Fibroblast of skin of back (primary cell): Measurements from ENCODE around the gene KLHL3.

Experiments
- DNase-seq: peaks from one replicate; pipeline ENCODE4 v3.0.0-alpha.2; 2013

Gene KLHL3

DNA sequence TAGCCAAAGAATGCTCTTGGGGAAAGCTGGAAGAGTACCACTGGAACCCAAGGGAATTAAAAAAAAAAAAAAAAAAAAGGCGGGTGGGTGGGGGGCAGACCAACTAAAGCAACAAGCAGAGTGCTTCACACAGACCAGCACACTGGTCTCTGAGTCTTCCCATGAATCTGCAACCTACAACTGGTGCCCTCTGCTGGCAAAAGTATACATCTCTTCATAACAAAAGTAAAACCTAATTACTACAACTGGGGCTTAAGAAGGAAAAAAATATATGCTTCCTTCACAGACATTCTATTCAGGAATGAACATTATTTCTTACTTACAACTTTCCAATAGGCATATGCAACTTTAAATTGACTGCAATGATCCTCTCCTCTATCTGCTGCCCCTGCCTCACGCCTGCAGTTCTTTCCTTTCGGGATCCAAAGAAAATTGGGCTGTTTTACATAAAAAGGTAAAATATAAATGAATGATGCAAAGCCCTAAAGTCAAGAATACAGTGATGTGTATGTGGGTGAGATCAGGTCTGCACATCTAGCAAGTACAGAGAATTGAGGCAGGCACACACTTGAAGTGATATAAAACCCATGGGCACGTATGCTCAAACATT, 7.2 kb upstream of the KLHL3 start:
- peak; percentile 76 for DNase-seq

DNA sequence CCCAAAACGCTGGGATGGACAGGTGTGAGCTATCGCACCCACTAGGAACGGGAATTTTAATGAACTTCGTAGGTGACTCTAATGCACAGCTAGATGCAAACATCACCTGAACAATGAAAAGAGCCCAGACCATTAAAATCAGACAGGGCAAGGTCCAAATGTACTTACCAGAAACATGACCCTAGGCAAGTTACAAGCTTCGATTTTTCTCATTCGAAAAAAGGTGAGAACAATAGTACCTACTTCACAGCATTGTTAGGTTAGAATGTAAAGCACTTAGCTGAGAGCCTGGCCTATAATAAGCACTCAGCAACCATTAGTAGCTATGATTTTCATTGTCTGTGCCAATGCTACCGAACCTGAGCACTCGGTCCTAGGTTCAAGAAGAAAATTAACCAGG, 5.8 kb upstream of the KLHL3 start:
- DNase-seq: no peak

DNA sequence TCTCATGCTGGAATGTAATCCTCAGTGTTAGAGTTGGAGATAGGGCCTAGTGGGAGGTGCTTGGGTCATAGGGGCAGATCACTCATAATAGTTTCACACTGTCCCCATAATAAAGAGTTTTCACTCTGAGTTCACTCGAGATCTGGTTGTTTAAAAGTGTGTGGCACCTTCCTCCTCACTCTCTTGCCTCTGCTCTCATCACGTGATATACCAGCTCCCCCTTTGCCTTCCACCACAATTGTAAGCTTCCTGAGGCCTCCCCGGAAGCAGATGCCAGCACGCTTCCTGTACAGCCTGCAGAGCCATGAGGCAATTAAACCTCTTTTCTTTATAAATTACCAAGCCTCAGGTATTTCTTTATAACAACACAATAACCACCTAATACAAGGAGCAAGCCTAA, 3.8 kb upstream of the KLHL3 start:
- no peak for DNase-seq

DNA sequence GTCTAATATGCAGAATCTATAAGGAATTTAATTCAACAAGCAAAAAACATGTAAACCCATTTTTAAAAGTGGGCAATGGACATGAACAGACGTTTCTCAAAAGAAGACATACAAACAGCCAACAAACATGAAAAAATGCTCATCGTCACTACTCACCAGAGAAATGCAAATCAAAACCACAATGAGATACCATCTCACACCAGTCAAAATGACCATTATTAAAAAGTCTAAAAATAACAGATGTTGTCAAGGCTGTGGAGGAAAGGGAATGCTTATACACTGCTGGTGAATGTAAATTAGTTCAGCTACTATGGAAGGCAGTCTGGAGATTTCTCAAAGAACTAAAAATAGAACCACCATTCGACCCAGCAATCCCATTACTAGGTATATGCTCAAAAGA, 3.1 kb upstream of the KLHL3 start:
- DNase-seq: no peak

DNA sequence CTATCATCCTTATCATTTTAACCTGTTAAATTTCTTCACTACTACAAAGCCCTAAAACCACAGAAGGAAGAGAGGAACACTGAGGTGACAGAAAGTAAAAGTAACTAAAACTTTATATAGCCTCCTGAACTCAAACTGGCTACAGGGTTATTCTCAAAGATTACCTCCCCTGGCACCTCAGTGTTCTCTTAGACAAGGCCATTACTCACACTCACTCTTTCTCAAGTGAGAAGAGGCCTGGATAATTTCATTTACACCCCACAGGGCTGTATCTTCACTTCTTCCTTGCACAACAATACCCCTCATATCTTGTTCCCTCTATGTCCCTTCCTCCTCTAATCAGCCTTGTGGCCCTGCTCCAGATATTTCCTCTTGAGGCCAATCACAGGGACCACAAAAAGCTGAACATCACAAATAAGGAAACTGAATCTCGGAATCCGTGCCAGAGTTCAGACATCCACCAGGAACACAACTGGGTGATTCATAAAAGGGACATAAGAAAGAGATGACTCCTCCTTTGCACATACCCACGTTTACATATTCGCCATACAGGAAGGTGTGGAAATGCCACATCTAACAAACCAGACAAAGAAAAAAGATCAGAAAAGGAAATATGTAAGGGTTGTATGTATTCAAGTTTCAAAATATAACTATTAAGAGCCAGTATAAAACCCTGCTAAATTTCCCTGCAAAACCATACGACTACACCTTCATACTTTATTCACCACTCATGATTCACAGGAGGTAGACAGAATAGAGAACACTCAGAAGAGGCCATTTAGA, 1.7 kb upstream of the KLHL3 start:
- DNase-seq: peak; percentile 32

DNA sequence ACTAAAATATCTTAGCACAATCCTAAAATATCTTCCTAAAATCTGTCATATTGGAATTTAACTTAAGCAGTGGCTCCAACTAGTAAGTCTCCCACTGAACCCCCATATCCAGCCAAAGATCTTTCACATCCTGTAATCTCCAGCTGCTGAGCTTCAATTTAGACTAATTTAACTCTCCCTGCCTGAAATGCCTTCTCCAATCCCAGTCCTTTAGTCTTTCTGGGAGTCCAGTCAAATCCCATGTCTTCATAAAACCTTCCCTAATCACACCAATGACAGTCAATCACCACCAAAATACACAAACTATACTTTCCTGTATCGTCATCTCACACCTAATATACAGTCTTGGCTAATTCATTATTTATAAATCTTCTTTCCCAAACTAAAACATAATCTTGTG, 607 bp upstream of the KLHL3 start:
- DNase-seq: no peak

DNA sequence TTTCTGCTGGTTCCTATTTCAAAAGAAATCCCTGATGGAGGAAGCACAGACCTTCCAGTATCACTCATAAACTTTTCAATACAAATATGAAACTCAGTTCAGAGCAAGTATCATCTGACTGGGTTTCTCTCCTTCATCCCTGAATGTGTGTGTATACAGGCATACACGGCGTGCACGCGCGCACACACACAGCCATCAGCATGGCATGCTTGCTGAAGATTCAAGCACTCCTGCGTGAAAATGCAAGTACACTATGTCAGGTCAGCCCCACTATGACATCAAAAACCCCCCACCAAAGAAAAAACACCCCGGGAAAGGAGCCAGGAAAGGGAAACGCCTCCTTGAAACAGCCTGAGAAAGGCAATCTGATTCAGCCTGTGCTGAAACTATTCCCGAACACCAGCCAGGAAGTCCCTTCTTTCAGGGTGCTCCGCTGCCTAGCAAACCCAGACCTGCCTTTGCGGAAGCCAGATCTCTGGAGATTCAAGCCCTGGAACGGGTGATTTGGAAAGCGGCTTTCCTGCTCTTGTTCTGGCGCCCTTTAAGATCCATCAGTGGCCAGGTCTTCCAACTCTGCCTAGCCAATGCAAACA, 831 bp downstream of the KLHL3 start:
- DNase-seq: peak; percentile 44

DNA sequence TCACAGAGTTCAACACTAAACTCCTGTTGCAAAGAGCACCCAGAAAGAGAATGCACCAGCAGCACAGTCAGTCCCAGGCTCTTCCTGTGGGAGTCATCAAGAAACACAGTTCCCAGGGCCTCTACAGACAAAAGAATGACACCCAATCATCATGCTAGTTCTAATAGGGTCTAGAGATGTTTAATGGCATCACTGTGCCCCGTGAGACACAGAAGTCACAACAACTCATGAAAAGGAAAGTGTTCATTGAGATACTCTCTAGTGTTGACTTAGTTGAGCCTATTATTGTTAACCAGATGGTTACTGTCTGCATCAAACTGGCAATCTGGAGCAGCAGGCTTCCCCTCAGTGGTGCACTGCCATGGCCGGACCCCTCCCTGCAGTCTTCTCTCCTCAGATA, 1.6 kb downstream of the KLHL3 start:
- DNase-seq: no peak

DNA sequence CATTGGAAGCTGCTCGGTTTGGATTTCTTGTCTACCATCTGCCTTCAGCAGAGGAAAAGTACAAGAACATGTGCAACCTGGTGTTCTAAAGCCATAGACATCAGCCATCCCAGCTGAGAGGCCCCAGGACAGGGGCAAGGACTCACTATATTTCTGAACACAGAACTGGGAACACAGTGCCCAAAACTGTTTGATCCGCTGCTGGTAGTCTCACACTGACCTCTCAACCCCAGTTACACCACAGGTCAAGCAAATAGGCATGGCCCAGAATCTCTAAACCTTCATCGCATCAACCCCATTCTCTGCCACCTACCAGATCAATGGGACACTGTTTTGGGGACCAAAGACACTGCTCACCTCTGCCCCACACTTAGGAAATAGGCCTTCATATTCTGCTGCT, 2.0 kb downstream of the KLHL3 start:
- DNase-seq: no peak

DNA sequence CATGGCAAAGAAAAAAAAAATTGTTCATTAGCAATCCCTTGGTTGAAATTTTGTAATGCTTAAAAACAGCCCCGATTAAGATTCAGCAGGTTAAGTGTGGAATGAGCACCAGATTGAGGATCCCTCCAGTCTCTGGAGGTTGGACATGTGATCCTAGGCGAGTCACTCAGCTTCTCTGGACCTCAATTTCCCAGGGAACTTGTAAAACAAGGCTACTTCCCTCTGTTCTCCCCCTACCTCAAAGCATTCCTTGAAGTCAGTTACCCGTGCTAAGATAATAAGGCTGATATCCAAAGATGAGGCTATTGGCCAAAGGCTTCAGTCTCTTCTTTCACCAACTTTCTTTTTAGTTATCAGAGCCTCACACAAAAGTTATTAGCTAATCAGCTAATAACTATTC, 2.9 kb downstream of the KLHL3 start:
- no peak for DNase-seq

DNA sequence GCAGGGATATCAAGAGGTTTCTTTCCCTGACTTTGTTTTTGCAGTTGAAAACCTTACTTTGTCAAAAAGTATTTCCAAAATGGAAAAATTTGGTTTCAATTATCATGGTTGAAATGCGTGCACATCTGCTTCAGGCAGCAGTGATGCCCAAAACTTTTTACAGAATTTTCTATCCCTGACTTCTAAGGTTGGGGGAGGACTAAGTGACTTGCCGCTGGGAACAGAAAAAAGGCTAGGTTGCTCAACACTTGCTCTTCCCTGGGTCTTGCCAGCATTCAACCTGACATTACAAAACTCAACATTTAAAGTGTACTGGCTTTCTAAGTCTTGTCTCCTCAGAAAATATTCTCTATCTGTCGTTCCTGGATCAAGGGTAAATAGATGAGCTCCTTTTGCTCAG, 4.7 kb downstream of the KLHL3 start:
- no peak for DNase-seq

DNA sequence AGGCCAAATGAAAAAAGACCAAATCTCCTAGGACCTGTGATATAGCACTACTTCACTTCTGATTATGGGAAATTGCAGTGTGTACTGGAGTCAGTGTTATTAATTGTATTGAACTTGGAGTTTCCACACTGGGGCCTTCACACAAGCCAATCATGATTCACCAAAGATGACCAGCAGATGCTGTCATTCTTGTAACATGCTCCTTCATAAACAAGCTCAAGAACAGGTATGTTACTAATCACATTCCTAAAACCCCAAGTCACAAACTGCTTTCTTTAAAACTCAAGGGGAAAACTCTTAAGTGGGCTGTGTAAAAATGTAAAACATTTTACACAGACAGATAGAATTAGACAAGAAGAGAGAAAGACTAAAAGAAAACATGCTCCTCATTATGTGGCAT, 5.6 kb downstream of the KLHL3 start:
- peak; percentile 43 for DNase-seq

DNA sequence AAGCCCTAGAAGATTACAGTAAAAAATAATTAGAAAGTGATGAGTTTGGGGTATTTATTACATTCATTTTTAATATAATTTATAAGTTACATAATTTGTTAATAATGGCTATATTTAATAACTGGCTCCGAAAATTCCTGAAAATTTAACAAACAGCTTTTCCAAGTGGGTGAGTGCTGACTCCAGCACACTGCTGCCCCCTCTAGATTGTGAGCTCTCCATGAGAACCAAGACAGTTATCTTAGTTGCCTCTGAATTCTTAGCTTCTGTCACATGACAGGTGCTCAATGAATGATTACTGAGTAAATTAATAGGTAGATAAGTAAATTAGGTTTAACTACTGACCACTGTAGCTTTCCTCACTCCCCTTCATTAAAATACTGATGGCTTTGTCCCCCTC, 7.8 kb downstream of the KLHL3 start:
- DNase-seq: no peak

DNA sequence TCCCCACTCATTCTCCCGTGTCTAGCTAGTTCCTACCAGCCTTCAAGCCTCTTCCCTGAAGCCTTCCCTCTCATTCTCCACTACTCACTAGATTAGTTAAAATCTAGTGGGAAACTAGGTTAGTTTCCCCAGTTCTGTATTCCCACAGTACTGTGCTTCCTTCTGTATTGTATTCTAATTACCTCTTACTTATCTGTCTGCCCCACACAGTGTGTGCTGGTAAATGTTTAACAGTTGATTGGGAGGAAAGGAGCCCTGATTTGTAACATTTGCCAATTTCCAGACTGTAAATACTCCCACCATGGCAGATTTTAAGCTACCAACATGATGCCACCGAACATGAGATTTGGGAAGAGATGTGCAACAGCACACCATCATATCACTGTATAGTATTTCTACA, 8.3 kb downstream of the KLHL3 start:
- no peak for DNase-seq

DNA sequence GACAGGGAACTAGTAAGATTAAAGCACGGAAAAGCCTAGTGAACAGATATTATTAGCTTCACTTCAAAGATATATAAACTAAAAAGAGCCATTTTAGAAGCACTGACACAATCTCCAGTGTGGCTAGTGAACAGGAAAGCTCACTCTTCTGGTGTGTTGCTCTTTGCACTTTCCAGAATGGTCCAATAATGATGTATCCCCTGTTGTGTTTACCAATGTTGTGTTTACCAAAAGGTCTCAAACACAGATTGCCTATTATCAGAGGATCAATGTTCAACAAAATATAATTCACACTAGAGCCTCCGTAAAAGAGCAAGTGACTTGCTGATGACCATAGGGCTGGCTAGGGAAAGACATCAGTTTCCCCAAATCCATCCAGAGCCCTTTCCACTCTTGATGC, 11.6 kb downstream of the KLHL3 start:
- DNase-seq: no peak

DNA sequence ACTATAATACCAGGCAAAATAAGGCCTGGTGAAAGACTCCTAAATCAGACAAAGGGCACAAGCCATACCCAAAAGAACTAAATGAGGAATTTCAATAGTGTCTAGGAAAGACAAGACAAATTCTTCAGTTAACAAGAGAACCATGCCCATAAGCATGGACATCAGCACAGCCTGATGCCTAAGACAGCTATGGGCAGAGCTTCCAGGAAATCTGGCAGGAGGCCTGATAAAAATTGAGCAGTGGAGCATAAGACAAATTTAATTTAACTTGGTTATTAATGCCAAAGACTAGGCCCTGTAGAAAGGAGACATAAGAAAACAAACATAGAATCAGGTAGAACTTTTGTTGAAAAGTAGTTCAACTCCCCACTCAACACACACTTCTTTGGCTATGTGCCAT, 17.3 kb downstream of the KLHL3 start:
- no peak for DNase-seq

DNA sequence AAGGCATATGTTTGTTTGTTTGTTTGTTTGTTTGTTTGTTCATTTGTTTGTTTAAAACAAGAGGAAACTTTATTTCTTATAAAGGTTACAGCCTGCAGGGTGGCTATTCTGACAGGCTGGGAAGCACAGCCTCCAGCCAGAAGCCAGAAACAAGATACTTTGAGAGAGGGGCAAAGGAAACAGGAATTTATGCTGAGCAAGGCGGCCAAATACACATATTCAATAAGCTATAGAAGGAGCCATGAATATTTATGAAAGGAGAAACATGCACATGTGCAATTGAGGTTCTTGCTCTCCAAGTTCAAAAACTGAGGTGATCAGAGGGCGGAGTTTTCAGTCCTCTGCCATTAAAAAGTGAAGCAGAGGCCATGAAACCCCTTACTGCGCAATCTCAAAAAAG, 19.6 kb downstream of the KLHL3 start:
- no peak for DNase-seq

DNA sequence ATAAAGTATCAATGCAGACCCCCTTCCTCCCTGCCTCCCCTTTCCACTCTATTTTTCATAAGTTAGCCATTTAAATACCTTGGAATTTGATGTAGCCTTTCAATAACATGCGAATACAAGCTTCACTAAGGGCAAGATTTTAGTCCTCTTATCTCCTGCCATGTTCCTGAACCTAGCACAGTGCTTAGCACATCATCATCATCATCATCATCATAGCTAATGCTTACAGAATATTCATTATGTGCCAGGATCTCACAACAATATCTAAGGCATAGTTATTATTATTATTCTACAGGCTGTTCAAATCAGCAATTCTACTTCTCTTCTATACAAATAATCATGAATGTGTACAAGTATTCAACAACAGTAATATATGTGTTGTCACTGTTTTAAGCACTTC, 20.4 kb downstream of the KLHL3 start:
- DNase-seq: no peak

DNA sequence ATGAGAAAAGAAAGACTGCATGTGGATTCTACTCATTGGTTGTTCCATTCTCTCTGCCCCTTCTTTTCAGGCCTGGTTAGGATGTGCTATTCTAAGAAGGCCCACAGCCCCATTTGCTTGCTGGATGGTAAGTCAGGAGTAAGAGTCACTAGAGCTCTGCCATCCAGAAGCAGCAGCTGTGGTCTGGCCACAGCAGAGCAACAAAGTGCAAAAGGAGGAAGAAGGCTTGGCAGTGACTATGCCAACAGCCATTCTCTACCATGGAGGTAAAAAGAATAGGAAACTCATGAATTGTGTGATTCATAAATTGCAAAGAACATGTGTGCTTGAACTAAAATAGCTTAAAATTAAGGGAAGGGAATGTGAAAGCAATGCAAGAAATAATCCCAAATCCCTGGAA, 20.9 kb downstream of the KLHL3 start:
- no peak for DNase-seq

DNA sequence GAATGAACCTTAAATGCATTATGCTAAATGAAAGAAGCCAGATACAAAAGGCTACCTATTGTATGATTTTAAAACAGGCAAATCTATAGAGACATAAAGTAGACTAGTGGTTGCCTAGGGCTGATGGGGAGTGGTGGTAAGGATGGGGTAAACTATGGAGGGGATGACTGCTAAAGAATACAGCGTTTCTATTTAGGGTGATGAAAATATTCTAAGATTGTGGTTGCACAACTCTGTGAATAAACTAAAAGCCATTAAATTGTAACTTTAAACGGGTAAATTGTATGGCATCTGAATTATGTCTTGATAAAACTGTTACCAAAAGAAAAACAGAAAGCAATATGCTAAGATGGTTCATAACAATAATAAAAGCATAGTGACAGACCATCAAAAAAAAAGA, 21.4 kb downstream of the KLHL3 start:
- DNase-seq: no peak

DNA sequence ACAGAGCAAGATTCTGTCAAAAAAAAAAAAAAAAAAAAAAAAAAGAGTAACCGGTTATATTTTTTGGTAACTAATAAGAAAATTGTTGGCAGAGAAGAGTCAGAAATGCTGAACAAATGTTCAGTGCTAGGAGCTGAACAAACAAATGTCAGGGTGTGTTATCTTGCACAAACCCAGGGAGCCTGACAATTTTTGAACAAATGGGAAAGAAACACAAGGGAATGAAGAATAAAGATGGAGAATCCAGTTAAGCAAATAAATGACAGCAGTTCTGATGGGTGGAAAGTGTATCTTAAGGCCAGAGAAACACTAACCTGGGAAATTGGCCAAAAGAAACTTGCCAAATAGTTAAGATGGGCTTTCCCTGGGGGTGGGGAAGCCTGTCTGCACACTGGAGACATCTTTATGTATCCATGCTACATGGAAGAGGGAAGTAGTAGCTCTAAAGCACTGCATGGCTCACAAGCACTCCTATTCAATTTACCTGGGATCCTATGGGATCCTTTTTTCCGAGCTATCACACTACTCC, 23.7 kb downstream of the KLHL3 start:
- peak; percentile 53 for DNase-seq

DNA sequence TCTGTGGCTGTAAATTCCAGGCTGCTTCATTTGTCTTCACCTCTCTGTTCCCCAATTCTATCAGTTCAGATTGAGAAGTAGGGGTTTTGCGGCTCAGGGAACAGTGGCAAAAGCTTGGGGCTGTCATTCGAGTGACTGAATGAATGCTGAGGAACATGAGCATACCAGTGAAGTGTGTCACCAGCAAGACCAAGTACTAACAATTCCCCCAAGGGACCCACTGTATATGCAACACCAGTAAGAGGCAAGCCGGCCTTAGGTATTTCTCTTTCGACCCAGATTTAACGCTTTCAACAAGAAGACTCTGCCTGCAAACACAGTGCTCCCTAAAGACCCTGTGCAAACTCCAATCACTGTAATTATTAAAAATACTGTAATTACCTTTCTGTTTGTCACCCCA, 25.8 kb downstream of the KLHL3 start:
- peak; percentile 83 for DNase-seq

DNA sequence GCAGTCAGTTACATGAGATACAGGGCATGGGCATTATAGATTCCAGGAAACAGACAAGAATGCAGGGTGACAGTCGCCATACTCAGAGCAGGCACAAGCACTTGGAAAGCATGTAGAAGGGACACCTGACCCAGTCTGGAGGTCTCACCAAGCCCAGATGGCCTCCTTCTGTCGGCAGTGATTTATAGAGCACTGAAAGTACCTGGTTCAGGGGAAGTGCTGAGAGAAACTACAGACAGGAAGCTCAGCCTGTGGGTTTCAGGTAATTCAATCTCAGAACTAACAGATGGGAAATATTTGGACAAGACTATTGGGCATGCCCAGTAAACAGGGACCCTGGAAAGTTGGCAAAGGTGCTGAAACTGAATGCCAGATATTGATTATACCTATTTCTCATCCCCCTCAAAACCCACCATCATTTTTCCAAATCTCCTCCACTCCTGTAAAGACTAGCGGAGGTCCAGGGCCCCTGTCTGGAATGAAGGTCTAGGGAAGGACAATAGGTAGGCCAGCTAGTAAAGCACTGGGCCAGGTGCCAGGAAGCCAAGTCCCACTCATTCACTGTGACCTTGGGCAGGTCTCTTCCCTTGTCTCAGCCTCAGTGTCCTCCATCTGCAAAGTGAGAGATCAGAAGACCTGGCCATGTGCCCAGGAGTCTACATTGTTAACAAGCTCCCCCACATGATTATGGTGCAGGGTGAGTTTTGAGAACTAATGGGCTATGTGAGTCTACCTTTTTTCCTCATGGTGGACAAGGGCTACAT, 26.9 kb downstream of the KLHL3 start:
- DNase-seq: no peak
